CD4-positive, alpha-beta T cell treated with Interferon gamma for 1 hour (primary cell): ENCODE measurements around the gene KIFC3.
"Not testable (repeated sequence)": the region's sequence is repeated elsewhere in the genome, so short reads cannot be mapped to it uniquely, and the experiment has no call there.

Experiments used
- DNase-seq: peaks from one replicate; pipeline ENCODE4 v3.0.0-alpha.2; 2020

The KIFC3 gene

DNA sequence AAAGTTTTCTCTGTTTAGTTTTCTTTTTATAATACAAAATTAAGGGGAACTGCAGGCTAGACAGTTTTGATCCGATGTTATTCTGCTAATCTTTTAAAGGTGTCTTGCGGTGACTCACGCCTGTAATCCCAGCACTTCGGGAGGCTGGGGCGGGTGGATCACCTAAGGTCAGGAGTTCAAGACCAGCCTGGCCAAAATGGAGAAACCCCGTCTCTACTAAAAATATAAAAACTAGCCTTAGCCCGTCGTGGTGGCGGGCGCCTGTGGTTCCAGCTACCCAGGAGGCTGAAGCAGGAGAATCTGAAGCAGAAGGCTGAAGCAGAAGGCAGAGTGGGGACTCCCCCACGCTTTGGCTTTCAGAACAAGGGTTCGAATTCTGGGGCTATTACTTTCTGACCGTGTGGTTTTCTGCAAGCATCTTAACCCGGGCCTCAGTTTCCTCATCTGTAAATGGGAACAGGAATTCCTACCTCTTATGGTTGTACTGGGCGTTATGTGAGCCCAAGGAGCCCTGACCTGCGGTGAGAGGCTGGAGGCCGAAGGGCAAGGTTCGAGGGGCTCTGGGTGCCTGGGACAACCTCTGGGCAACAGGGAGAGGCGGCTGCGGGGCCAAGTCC is 67.9 kb downstream of the KIFC3 start:
- DNase-seq, result no peak

- no peak for DNase-seq
These were observed 69.6 kb downstream of the KIFC3 start for GRCh38 chr16:57732714-57733113.

GRCh38 chr16:57732037-57732436 is 70.3 kb downstream of the KIFC3 start:
- DNase-seq, result no peak

DNA sequence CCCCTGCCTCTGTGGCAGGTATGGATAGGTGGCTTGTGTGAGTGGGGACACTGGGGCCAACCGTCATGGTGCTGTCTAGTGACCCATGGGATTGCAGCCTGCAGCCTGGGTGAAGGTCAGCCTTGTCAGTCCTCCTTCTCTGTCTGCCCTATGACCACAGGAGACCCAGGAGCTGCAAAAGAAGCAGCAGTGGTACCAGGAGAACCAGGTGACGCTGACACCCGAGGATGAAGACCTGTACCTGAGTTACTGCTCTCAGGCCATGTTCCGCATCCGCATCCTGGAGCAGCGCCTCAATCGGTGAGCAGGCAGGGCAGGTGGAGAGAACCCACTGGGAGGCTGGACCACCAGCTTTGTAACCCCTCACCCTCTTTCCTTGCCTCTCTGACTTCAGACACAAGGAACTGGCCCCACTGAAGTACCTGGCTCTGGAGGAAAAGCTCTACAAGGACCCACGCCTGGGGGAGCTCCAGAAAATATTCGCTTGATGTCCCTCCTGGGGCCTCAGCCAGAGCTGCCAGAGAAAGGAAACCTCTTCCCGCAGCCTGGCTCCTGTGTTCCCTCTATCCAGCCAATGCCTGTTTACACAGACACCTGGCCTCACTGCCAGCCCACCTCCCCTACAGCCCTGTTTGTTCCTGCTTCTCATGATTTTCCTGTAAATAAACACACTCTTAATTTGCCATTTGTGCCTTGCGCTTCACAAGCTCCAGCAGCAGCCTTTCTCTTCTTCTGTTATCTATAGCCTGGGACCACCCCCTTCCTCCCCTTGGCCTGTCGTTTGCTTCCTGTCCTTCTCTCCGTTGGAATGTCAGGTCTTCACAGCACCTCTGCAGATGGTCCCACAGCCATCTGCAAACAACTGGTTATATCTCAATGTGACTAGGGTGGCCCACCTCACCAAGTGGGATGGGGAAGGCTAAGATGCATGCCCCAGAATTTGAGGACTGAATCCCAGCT is 71.2 kb downstream of the KIFC3 start:
- no peak for DNase-seq

DNA sequence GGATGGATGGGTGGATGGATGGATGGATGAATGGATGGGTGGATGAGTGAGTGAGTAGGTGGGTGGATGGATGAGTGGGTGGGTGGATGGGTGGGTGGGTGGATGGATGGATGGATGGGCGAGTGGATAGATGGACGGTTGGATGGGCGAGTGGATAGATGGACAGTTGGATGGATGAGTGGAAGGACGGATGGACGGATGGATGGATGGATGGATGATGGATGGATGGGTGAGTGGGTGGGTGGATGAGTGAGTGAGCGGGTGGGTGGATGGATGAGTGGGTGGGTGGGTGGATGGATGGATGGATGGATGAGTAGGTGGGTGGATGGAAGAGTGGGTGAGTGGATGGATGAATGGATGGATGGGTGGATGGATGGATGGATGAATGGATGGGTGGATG is 72.4 kb downstream of the KIFC3 start:
- DNase-seq, result not testable (repeated sequence)

DNA sequence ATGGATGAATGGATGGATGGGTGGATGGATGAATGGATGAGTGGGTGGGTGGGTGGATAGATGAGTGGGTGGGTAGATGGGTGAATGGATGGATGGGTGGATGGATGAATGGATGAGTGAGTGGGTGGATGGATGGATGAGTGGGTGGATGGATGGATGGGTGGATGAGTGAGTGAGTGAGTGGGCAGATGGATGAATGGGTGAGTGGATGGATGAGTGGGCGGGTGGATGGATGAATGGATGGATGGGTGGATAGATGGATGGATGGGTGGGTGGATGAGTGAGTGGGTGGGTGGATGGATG is 73.2 kb downstream of the KIFC3 start:
- no peak for DNase-seq

DNA sequence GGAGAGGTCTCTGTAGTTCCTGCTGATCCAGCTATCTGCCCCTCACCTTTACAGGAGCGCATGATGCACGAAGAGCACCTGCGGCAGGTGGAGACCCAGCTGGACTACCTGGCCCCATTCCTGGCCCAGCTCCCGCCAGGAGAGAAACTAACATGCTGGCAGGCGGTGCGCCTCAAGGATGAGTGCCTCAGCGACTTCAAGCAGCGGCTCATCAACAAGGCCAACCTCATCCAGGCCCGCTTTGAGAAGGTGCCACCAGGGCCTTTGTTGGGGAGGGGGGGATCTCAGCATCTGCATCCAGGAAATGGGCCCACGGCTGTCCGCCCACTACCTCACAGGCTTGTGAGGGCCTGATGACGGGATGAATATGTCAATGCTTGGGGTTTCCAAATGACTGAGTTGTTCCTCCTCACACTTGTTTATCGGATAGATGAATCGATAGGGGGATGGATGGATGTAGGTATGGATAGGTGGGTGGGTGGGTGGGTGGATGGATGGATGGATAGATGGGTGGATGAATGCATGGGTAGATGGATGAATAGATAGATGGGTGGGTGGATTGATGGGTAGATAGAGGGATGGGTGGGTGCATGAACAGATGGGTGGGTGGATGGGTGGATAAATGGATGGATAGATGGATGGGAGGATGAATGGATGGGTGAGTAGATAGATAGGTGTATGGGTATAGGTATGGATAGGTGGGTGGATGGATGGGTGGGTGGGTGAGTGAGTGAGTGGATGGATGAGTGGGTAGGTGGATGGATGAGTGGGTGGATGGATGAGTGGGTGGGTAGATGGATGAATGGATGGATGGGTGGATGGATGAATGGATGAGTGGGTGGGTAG is 73.7 kb downstream of the KIFC3 start:
- no peak for DNase-seq

DNA sequence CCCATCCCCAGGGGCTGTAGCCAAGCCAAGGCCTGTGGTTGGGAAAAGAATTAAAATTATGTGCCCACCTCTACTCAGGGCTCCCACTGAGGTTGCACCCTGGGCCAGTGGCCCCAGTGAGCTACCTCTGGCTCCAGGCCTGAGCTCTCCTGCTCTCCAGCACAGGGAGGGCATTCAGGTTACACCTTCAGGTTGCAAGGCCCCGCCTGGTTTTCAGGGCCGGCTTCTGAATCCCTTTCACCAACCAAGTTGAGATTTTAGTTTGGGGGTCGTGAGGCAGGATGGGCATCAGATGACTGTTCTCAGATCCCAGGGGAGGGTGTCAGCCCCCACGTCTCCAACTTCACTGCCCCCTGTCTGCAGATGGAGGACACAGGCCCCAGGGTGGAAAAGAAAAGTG is 74.7 kb downstream of the KIFC3 start:
- DNase-seq, result no peak

GRCh38 chr16:57726433-57726947 is 75.8 kb downstream of the KIFC3 start:
- DNase-seq, result no peak

DNA sequence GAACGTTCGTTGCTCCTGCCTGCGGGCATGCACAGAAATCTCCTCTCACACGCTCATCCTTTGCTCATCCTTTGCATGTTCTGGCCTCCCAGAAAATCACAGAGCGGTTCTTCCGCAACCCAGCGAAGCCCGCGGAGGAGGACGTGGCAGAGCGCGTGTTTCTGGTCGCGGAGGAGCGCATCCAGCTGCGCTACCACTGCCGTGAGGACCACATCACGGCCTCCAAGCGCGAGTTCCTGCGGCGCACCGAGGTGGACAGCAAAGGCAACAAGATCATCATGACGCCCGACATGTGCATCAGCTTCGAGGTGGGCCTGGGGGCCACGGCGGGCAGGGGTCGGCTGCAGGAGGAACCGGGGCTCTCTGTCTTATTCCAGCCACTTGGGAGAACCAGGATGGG is 76.3 kb downstream of the KIFC3 start:
- DNase-seq, result no peak

GRCh38 chr16:57725554-57725953 is 76.7 kb downstream of the KIFC3 start:
- DNase-seq, result no peak

DNA sequence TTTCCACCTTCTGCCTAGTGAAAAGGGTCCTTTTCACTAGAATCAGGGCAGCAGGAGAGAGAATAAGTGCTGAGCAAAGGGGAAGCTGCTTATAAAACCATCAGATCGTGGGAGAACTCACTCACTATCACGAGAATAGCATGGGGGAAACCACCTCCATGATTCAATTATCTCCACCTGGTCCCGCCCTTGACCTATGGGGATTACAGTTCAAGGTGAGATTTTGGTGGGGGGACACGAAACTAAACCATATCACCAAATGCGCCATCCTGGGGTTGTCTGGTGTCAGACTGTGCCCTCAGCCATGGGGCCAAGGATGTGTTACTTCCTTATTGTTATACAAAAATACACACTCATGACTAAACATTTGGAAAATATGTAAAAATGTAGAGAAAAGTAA is 77.1 kb downstream of the KIFC3 start:
- DNase-seq, result no peak

DNA sequence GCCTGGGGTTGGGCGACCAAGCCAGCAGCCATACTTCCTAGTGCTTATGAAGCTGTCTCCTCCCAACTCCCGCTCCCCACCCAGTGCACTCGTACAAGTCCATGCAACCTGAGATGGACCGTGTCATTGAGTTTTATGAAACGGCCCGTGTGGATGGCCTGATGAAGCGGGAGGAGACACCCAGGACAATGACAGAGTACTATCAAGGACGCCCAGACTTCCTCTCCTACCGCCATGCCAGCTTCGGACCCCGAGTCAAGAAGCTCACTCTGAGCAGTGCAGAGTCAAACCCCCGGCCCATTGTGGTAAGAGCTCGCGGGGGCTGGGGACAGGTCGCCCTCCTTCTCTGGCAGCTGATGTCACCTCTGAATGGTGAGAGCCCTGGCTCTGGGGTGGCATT is 77.8 kb downstream of the KIFC3 start:
- DNase-seq, result no peak

- DNase-seq, result no peak
These were observed 79.1 kb downstream of the KIFC3 start for GRCh38 chr16:57723170-57723569.

DNA sequence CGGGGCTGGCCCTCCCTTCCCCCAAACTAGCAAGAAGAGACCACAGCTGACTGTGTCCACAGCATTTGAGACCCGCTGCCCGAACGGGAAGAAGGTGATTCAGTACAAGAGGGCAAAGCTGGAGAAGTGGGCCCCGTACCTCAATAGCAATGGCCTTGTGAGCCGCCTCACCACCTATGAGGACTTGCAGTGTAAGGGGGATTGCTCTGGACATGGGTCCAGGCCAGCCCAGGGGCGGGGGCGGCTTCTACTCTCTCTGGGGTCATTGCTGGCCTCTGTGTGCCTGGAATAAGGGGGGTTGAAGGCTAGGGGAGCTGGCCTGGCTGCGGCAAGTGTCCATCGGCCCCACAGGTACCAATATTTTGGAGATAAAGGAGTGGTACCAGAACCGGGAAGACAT is 79.6 kb downstream of the KIFC3 start:
- DNase-seq, result no peak

DNA sequence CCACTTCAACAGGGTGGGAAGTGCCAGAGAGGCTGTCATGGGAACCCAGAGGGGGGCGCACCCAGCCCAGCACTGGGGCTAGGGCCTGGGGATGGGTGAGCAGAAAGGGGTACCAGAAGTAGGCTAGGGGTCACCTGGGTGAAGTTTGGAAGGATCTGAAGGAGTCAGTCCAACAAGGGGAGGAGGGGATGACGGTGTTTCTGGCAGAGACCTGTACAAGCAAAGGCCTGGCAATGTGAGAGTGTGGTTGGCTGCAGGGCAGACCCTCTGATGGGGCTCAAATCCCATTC is 80.1 kb downstream of the KIFC3 start:
- DNase-seq, result no peak

DNA sequence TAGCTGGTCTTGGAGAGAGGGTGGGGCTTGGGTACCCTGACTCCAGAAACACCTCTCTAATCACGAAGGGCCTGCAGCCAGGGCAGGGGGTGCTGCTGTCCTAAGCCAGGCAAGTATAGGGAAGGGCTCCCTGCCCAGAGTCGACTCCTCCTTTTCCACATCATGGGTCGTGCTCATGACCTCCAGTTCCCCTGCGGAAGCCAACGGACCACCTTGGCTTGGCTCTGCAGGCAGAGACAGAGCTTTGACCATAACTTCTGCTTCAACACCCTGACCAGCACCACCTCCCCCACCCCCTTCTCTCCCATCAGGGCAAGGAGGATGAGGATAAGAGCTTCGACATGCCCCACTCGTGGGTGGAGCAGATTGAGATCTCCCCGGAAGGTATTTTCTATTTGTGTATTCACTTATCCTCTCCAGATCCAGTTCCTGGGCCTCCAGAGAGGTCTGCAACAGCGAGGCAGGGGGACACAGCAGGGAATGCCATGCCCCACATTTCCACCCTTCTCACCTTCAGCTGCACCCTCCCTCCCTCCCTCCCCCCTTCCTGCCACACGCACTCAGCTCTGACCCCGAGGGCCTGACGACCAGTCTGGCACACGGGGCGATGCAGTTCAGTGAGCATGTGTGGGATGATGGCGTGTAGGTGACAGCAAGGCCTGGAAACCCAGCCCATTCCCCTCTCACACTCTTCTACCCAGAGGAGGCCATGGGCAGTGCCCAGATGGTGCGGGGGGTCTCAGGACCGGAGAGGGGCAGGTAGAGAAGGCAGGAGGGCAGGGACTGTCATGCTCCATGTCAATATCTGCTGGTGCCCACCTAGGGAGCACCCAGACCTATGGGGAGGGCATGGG is 80.7 kb downstream of the KIFC3 start:
- DNase-seq, result no peak

GRCh38 chr16:57720142-57720575 is 82.1 kb downstream of the KIFC3 start:
- peak; percentile 48 for DNase-seq

DNA sequence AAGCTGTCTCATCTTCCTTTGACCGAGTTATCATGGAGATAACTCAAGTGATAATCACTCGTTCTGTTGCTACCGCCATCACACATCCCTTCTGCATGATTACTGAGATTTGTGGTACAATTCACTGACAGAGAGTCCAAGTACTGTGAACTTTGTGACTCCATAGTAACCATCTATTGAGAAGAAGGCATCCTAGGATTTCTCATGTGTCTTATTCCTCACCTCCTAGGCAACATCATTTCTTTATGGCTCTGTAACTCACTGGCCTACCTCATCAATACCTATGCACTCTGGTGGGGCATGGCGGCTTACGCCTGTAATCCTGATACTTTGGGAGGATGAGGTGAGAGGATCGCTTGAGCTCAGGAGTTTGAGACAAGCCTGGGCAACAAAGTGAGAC is 88.2 kb downstream of the KIFC3 start:
- no peak for DNase-seq

DNA sequence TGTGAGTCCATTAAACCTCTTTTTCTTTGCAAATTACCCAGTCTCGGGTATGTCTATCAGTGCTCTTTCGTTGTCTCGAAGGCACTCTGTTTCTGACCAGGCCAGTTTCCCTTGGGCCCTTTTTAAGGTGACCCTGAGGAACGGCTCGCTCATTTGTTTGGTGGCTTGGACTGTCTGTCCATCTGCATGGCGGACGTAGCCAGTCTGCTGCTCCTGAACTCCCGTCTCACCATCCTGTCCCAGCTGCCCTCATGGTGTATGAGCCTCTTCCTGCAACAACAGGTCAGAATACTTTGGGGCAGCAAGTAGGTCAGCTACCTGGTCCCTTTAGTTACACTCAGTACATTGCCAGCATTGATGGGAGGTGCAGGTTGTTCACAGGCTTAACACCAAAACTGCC is 88.7 kb downstream of the KIFC3 start:
- no peak for DNase-seq

DNA sequence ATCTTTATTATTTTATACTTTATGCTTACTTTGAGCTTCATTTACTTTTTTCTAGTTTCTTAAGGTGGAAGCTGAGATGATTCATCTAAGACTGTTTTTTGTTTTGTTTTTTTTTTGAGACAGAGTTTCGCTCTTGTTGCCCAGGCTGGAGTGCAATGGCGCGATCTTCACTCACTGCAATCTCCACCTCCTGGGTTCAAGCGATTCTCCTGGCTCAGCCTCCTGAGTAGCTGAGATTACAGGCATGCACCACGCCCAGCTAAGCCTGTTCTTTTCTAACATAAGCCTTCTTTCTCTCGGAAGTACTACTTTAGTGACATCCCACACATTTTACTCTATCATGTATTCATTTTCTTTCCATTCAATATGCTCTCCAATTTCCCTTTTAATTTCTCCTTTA is 89.7 kb downstream of the KIFC3 start:
- not testable (repeated sequence) for DNase-seq

DNA sequence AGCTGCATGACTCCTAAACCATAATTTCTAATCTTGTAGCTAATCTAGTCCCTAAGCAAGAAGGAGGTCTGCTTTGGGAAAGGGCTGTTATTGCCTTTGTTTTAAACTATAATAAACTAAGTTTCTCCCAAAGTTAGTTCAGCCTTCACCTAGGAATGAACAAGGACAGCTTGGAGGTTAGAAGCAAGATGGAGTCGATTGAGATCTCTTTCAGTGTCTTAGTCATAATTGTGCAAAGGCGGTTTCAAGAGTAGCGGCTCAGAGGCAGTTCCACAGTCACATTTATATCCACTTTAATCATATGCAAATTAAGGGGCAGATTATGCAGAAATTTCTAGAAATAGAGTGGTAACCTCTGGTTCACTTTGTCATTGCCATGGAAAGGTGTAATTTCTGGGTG is 90.3 kb downstream of the KIFC3 start:
- no peak for DNase-seq

DNA sequence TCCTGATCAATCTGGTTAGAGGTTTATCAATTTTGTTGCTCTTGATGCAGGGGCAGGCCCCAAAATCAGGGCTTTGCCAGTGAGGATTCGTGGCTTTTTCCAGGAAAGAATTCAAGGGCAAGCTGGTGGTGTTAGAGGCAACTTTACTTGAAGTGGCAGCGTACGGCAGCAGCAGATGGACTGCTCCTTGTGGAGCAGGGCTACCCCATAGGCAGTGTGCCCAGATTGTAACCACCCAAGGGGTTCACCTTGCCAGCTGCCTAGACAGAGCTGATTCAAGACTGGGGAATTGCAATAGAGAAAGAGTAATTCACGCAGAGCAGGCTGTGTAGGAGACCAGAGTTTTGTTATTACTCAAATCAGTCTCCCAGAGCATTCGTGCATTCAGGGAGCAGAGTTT is 90.9 kb downstream of the KIFC3 start:
- DNase-seq, result no peak
